HAP-1 (cell line): Measurements from ENCODE around the gene CDAN1.
"Not testable (repeated sequence)": the region's sequence is repeated elsewhere in the genome, so short reads cannot be mapped to it uniquely, and the experiment has no call there.

ENCODE experiments used
- DNase-seq, 2 experiments: peaks; one replicate each; pipeline ENCODE4 v3.0.0-alpha.2; 2016 to 2020; ENCODE audit warnings: low spot score in 2 of 2
- H3K27me3 ChIP-seq: fragments of 250-450 bp; sonication (Bioruptor Pico); 2 replicates; pipeline ENCODE4 v1.5.1; 2020; ENCODE audit warnings: low read depth, mild to moderate bottlenecking, moderate library complexity
- H3K36me3 ChIP-seq: fragments of 250-450 bp; sonication (Bioruptor Pico); replicated peaks from 2 replicates; pipeline ENCODE4 v1.5.1; 2020; ENCODE audit warnings: mild to moderate bottlenecking
- H3K4me1 ChIP-seq: fragments of 250-450 bp; sonication (Bioruptor Pico); 2 replicates; pipeline ENCODE4 v1.5.1; 2020; ENCODE audit warnings: mild to moderate bottlenecking
- H3K4me3 ChIP-seq: fragments of 250-450 bp; sonication (Bioruptor Pico); 2 replicates; pipeline ENCODE4 v1.5.1; 2020; ENCODE audit warnings: mild to moderate bottlenecking, moderate library complexity
- H3K9me3 ChIP-seq: fragments of 250-450 bp; sonication (Bioruptor Pico); 2 replicates; pipeline ENCODE4 v1.5.1; 2020; ENCODE audit warnings: mild to moderate bottlenecking, moderate library complexity
- in situ Hi-C: fragments of 300-500 bp; cut with MboI; formaldehyde crosslinking; loops from 3 replicates; pipeline ENCODE4 v1.14.3; 2020; ENCODE audit warnings: low sequenced_read_pairs, inconsistent platforms, mixed read lengths

Gene CDAN1

DNA sequence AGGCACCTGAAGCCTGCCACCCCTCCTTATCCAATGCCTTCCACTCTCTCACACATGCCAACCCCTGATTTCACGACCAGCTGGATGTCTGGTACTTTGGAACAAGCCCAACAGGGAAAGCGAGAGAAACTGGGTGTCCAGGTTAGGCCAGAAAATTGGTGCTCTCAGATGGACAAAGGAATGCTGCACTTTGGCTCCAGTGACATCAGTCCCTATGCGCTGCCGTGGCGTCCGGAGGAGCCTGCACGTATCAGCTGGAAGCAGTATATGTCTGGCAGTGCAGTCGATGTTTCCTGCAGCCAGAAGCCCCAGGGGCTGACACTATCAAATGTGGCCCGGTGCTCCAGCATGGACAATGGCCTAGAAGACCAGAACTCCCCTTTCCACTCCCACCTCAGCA is 45.2 kb downstream of the CDAN1 start:
- no peaks in the 10 kb centered on the region for H3K4me1 ChIP-seq
- in situ Hi-C loops = no loop called here
- no peak overlapping the region for H3K4me3 ChIP-seq
- no peak for DNase-seq
- no peaks in the 10 kb centered on the region for H3K9me3 ChIP-seq
- no peaks in the 10 kb centered on the region for H3K27me3 ChIP-seq
- H3K36me3 ChIP-seq = peaks cover 3% of the 10 kb centered on the region; the same call in 1 of the 2 replicates

DNA sequence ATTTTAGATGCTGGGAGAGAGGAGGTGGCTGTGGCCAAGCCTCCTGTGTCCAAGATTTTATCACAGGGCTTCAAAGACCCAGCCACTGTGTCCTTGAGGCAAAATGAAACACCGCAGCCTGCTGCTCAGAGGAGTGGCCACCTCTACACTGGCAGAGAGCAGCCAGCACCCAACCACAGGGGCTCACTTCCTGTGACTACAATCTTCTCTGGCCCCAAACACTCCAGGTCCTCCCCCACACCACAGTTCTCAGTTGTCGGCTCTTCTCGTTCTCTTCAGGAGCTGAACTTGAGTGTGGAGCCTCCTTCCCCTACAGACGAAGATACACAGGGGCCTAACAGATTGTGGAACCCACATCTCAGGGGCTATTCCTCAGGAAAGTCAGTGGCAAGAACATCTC is 45.6 kb downstream of the CDAN1 start:
- no peak for DNase-seq
- Histone ChIP-seq H3K4me1 (no peaks in the 10 kb centered on the region), H3K36me3 (peaks cover 3% of the 10 kb centered on the region; the same call in 1 of the 2 replicates), H3K9me3 (no peaks in the 10 kb centered on the region), H3K4me3 (no peak overlapping the region), H3K27me3 (no peaks in the 10 kb centered on the region)
- in situ Hi-C loops = no loop called here

DNA sequence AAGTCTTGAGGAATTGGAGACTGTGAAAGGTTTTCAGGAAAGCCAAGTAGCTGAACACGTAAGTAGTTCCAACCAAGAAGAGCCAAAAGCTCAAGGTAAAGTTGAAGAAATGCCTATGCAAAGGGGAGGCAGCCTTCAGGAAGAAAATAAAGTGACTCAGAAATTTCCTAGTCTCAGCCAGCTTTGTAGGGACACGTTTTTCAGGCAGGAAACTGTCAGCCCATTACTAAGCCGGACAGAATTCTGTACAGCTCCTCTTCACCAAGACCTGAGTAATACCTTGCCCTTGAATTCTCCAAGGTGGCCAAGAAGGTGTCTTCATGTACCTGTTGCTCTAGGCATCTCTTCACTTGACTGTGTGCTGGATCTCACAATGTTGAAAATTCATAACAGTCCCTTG is 48.6 kb downstream of the CDAN1 start:
- peaks cover 20% of the 10 kb centered on the region for H3K36me3 ChIP-seq
- in situ Hi-C loops = no loop called here
- H3K4me1 ChIP-seq = no peaks in the 10 kb centered on the region
- no peak for DNase-seq
- no peak overlapping the region for H3K4me3 ChIP-seq
- no peaks in the 10 kb centered on the region for H3K27me3 ChIP-seq
- H3K9me3 ChIP-seq = no peaks in the 10 kb centered on the region

DNA sequence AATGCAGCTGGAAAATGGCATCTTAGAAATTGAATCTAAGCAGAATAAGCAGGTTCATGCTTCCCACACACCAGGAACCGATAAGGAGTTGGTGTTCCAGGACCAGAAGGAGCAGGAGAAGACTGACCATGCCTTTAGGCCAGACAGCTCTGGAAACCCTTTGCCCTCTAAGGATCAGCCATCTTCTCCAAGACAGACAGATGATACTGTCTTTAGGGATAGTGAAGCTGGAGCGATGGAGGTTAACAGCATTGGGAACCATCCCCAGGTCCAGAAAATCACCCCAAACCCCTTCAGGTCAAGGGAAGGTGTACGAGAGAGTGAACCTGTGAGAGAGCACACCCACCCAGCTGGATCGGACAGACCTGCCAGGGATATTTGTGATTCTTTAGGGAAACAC is 49.2 kb downstream of the CDAN1 start:
- DNase-seq = no peak
- in situ Hi-C loops = no loop called here
- Histone ChIP-seq H3K36me3 (peaks cover 25% of the 10 kb centered on the region), H3K4me3 (no peak overlapping the region), H3K4me1 (no peaks in the 10 kb centered on the region), H3K9me3 (no peaks in the 10 kb centered on the region), H3K27me3 (no peaks in the 10 kb centered on the region)

DNA sequence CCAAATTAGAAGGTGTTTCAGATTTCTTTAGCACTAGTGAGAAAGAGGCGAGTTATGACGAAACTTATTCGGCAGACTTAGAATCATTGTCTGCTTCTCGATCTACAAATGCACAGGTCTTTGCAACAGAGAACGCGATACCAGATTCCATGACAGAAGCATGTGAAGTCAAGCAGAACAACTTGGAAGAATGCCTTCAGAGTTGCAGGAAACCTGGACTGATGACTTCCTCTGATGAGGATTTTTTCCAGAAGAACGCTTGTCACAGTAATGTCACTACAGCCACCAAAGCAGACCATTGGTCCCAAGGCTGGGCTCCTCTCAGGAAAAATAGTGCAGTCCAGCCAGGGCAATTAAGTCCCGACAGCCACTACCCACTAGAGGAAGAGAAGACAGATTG is 50.6 kb downstream of the CDAN1 start:
- DNase-seq = no peak
- peaks cover 32% of the 10 kb centered on the region for H3K36me3 ChIP-seq
- no peak overlapping the region for H3K4me3 ChIP-seq
- in situ Hi-C loops = no loop called here
- H3K9me3 ChIP-seq = no peaks in the 10 kb centered on the region
- H3K4me1 ChIP-seq = no peaks in the 10 kb centered on the region
- H3K27me3 ChIP-seq = no peaks in the 10 kb centered on the region

DNA sequence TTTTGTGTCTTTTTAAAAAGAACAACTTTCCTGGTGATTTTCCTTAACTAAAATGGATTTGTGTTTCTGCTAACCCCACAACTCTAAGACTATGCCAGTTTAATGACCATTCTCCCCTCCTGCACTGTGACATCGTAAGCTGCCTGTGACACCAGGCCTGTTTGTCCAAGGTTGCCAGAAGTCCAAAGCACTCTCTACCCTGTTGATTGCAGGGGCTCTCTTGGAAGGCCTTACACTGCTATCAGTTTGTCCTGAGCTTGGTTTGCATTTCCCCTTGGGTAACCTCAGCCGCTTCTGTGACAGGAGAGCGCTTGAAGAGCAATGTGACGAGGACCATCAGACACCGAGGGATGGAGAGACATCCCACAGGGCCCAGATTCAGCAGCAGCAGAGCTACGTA is 55.8 kb downstream of the CDAN1 start:
- in situ Hi-C loops = no loop called here
- H3K36me3 ChIP-seq = peaks cover 47% of the 10 kb centered on the region

DNA sequence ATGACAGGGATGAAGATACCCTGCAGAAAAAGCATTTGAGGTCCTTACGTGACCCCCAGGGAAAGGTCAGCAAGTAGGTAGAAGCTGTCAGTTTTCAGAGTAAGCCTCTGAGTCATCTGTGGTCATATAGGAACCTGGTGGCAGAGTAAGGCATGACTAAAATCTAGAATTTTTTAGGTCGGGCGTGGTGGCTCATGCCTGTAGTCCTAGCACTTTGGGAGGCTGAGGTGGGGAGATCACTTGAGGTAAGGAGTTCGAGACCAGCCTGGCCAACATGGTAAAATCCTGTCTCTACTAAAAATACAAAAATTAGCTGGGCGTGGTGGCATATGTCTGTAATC is 56.8 kb downstream of the CDAN1 start:
- in situ Hi-C loops, H3K4me3 ChIP-seq, H3K4me1 ChIP-seq, H3K9me3 ChIP-seq, H3K27me3 ChIP-seq, DNase-seq: not testable (repeated sequence)
- peaks cover 48% of the 10 kb centered on the region for H3K36me3 ChIP-seq

More for the DNA sequence above, 55.8 kb downstream of the CDAN1 start:
- no peak for DNase-seq
- Histone ChIP-seq H3K4me3 (no peak overlapping the region), H3K9me3 (no peaks in the 10 kb centered on the region), H3K27me3 (no peaks in the 10 kb centered on the region), H3K4me1 (no peaks in the 10 kb centered on the region)

DNA sequence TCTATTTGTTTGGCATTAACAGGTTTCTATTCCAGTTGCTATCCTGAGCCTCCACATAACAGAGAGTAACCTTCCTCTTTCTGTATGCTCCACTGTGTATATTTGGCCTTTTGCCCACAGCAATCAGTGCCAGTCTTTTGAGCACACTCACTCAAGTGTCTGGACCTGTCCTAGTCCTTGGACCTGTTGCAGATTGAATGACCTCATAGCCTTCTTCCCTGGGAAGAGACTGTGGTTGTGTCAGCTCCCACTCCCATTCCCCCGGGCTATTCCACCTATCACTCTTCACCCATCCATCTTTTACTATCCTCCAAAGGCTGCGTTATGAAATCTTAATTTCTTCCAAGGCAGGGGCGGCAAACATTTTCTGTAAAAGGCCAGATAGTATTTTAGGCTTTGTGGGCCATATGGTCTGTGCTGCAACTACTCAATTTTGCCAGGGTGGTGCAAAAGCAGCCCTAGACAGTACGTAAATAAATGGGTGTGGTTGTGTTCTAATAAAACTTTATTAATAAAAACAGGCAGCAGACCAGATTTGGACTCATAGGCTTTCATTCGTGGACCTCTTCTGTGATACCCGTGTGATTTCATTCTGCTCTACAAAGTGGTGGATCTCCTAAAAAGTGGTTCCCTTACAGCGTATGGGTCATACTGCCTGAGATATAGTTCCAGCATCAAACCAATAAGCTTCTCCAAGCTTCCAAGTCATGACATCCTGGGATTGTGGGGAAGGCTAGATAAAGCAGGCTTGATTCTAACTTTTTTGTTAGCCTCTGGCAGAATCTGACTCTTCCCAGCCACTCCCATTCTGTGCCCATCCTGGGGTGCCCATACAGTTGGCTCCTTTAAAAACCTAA is 57.4 kb downstream of the CDAN1 start:
- Histone ChIP-seq H3K9me3 (no peaks in the 10 kb centered on the region), H3K27me3 (no peaks in the 10 kb centered on the region), H3K4me3 (no peak overlapping the region), H3K4me1 (no peaks in the 10 kb centered on the region), H3K36me3 (peaks cover 43% of the 10 kb centered on the region)
- in situ Hi-C loops = no loop called here
- DNase-seq = no peak

DNA sequence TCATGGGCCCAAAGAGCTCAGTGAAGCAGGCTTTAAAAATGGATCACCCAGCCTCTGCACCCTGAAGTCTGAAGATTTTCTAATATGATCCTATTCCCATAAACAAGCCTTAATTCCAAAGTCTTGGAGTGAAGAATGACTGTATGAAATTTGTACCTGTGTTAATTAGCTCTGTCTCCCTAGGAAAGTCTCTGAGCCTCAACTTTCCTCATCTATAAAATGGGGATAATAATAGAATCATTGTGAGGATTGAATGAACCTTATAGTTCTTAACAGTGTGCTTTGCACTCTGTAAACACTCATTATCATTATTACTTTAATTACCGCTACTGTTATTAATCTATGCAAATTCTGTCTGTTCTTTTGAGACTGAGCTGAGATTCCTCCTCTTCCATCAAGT is 61.9 kb downstream of the CDAN1 start:
- DNase-seq = no peak
- Histone ChIP-seq H3K4me3 (no peak overlapping the region), H3K4me1 (no peaks in the 10 kb centered on the region; the same call in 1 of the 2 replicates), H3K36me3 (peaks cover 18% of the 10 kb centered on the region), H3K9me3 (no peaks in the 10 kb centered on the region; the same call in 1 of the 2 replicates), H3K27me3 (no peaks in the 10 kb centered on the region)
- in situ Hi-C loops = no loop called here

DNA sequence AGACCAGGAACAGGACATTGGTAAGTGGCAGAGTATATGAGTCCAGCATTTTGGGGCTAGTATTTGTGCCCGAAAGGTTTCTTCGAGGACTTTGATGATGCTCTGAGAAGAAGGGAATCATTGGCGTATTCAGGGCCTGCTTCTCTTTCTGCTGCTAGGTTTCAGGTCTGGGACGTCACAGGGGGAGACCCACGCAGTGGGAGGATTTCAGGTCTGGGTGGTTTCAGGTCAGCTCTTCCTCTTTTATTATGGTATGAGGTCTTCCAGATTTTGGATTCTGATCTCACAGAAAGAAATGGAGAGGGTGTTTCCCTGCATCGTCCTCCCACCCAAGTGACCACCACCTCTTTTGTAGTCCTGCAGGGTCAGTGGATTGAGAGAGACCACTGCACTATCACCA is 62.5 kb downstream of the CDAN1 start:
- in situ Hi-C loops = no loop called here
- no peak for DNase-seq
- Histone ChIP-seq H3K4me3 (no peak overlapping the region), H3K36me3 (peaks cover 18% of the 10 kb centered on the region), H3K9me3 (no peaks in the 10 kb centered on the region; the same call in 1 of the 2 replicates), H3K27me3 (no peaks in the 10 kb centered on the region), H3K4me1 (no peaks in the 10 kb centered on the region; the same call in 1 of the 2 replicates)
